ENCODE results near the gene IRF1. TPM values are rescaled to one million over a fixed set of nuclear protein-coding genes. Genes with fewer than 3 reads are reported as not detected.
A peak's percentile ranks its signal among the peaks of the same experiment; 100 is the strongest.
"Not testable (repeated sequence)": the region's sequence is repeated elsewhere in the genome, so short reads cannot be mapped to it uniquely, and the experiment has no call there.

IRF1 gene
- total RNA-seq, 2 donors from 2014 or later, result 97.7 to 126 TPM

GRCh38 chr5:132489871-132490483 lies 596 bp downstream of the IRF1 start:
- intact Hi-C loops (cut with DNase I, micrococcal nuclease), result no loop called here
- DNase-seq (peak; percentile 57 to 77), ATAC-seq (peak; percentile 41)

- no peak for ATAC-seq
- intact Hi-C loops (cut with DNase I, micrococcal nuclease), result no loop called here
- peak in 1 of 2 donors; percentile 30 for DNase-seq
Measured at GRCh38 chr5:132489051-132489770, 1.4 kb downstream of the IRF1 start.

DNA sequence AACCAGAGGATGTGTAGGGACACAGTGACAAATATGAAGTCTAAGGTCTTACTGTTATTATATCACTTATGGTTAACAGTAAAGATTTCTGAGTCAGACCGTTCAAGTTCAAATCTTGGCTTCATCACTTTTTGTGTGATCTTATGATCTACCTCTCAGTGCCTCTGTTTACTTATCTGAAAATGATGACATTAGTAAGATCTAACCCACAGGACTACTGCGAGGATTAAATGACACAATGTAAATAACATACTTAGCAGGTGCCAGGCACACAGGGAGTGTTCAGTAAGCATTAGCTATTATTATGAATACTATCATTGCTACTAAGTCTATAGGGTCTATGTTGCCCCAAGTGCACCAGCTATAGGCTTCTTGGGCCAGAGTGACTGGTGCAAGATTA lies 2.0 kb downstream of the IRF1 start:
- DNase-seq (peak in 1 of 2 donors; percentile 13), ATAC-seq (no peak)
- intact Hi-C loops (cut with DNase I, micrococcal nuclease), result no loop called here

GRCh38 chr5:132487841-132488555 lies 2.6 kb downstream of the IRF1 start:
- DNase-seq (peak in 1 of 2 donors; percentile 23), ATAC-seq (no peak)
- intact Hi-C loops (cut with DNase I, micrococcal nuclease), result no loop called here

- peak in 1 of 2 donors; percentile 10 for DNase-seq
- intact Hi-C loops (cut with DNase I, micrococcal nuclease), result no loop called here
- ATAC-seq, result no peak
Measured at GRCh38 chr5:132487095-132487428, 3.5 kb downstream of the IRF1 start.

- DNase-seq (peak; percentile 5 to 21), ATAC-seq (no peak)
- intact Hi-C loops (cut with DNase I, micrococcal nuclease), result no loop called here
Measured at GRCh38 chr5:132486318-132487094, 4.1 kb downstream of the IRF1 start.

DNA sequence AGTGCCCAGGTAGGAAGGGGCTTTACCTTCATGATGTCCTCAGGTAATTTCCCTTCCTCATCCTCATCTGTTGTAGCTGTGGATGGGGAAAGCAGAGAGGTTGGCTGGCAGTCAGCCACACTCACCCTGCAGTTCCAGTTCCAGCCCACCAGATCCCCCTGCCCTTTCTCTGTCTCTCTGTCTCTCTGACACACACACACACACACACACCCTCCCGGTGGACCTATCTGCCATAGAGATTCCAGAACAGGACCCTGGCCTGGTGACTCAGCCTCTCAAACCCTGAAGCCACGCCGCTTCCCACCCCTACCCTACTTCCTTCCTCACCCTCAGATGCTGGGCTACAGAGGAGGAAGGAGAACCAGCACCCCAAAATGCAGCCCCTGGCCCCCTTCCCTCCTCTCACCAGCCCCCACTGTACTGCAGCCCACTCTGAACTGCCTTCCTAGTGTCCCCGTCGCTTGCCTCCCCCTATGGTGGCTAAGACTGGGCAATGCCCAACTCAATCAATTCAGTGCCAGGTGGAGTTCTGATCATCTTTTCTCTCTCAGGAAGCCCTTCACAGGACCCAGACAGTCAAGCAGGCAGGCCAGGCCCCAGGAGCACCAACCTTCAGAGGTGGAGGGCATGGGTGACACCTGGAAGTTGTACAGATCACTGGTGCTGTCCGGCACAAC lies 4.8 kb downstream of the IRF1 start:
- peak in 1 of 2 donors; percentile 27 for DNase-seq
- intact Hi-C loops (cut with DNase I, micrococcal nuclease), result no loop called here

DNA sequence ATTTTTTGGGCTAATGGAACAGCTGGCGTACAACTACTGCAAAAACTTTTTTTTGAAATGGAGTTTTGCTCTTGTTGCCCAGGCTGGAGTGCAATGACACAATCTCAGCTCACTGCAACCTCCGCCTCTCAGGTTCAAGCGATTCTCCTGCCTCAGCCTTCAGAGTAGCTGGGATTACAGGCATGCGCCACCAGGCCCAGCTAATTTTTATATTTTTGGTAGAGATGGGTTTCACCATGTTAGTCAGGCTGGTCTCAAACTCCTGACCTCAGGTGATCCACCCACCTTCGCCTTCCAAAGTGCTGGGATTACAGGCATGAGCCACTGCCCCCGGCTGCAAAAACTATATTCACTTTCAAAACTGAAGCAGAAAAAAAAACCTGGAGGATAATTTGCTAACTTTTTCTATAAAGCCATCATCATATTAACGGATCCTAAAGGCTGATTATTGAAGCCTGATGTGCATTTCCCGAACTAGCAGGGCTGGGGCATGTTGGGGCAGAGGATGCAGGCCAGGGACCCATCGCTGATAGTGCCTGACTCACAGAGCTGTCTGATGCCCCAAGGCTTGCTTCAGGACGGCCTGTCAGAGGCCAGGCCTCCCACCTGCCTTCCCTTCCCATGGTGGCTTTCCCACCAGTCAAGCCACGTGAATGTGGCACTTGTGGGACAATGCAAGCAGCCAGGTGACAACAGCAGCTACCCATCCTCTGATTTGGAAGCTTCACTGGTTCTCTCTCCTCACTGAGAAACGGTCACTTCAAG lies 5.5 kb downstream of the IRF1 start:
- peak in 1 of 2 donors; percentile 21 for DNase-seq
- ATAC-seq; intact Hi-C loops (cut with DNase I, micrococcal nuclease): not testable (repeated sequence)

More for the DNA sequence above, 4.8 kb downstream of the IRF1 start:
- no peak for ATAC-seq

DNA sequence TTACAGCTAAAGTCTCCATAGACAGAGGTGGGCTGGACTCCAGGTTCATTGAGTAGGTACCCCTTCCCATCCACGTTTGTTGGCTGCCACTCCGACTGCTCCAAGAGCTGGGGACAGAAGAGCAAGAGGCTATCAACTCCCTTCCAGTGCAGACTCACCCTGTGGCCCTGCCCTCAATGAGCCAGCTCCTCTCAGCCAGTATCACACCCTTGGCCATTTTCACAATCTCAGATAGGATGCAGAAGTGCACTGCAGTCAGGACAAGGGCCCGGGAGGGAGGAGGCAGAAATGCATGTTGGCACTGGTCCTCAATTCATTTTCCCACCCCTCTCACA lies 6.2 kb downstream of the IRF1 start:
- intact Hi-C loops (cut with DNase I, micrococcal nuclease), result no loop called here
- DNase-seq (peak in 1 of 2 donors; percentile 19), ATAC-seq (no peak)

- ATAC-seq (no peak), DNase-seq (peak; percentile 5 to 23)
- intact Hi-C loops (cut with DNase I, micrococcal nuclease), result no loop called here
Measured at GRCh38 chr5:132483661-132484390, 6.7 kb downstream of the IRF1 start.

GRCh38 chr5:132483101-132483500 lies 7.5 kb downstream of the IRF1 start:
- DNase-seq (peak; percentile 3 to 12), ATAC-seq (no peak)
- intact Hi-C loops (cut with DNase I, micrococcal nuclease), result no loop called here

GRCh38 chr5:132481596-132482211 lies 8.9 kb downstream of the IRF1 start:
- peak; percentile 5 for ATAC-seq
- DNase-seq, result peak in 1 of 2 donors; percentile 5
- intact Hi-C loops (cut with DNase I, micrococcal nuclease), result no loop called here

- ATAC-seq (no peak), DNase-seq (no peak)
- intact Hi-C loops (cut with DNase I, micrococcal nuclease), result no loop called here
Measured at GRCh38 chr5:132480893-132481595, 9.5 kb downstream of the IRF1 start.

DNA sequence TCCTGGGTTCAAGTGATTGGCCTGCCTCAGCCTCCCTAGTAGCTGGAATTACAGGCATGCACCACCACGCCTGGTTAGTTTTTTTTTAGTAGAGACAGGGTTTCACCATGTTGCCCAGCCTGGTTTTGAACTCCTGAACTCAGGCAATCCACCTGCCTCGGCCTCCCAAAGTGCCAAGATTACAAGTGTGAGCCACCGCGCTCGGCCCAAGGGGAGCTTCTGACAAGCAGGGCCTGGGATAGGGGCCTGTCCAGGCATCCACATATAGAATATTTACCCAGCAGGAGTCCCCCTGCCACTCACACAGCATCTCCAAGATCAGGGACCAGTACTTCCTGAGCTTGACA lies 10.1 kb downstream of the IRF1 start:
- intact Hi-C loops (cut with DNase I, micrococcal nuclease), result no loop called here
- no peak for ATAC-seq
- DNase-seq, result no peak

DNA sequence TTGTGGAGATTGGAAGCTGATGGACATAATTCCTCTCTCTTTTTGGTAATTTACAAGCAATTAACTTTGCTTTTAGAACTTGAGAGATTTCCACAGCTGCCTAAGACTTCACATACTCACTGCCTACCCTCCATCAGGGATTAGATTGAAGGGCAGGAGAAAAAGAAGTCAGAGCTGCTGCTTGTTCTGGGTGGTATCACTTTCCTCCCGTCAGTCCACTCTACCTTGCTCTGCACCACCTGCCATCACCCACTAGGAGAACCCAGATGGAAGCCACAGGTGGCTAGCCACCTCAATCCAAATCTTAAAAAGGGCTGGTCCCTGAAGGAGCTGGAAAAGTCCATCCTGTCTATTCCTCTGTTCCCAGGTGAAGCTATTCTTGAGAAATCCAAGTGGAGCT lies 10.5 kb downstream of the IRF1 start:
- intact Hi-C loops (cut with DNase I, micrococcal nuclease), result no loop called here
- ATAC-seq, result no peak
- DNase-seq, result no peak

DNA sequence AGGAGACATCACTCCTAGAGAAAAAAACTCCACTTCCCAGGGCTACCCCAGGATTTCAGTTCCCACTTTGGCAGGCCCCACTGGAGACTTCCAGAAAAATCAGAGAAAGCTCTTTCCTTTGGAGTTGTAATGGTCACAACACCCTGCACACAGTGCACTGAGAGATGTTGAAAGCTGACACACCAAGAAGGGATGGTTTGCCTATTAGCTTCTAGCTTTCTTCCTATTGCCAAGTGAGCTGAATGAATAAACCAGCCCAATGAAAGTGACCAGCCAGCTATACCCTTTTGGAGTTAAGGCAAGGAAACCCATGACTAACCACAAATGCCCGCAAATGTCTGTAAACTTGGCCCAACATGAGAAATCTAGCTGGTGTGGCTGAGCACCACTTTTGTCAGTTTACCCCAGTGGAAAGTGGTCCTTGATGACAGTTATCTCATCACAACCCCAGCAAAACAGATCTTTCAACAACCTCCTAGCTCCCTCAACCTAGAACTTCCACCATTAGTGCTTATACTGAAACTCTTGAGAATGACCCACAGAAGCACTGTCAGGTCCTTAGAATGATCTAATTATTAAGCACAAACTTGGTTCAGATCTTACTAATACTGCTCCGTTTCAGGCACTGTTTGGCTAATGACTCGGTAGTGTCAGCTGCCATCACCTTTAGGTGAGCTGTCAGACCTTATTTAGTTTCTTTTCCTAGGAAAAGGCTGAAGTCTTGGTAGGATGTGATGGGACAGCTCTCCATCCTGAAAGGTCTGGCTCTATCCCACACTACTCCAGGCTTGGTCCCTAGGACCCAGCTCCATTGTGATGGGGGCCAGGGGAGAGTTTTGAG lies 11.2 kb downstream of the IRF1 start:
- ATAC-seq (no peak), DNase-seq (no peak)
- intact Hi-C loops (cut with DNase I, micrococcal nuclease), result no loop called here

Measured in left colon (tissue), 2 donors.